LNCAP (cell line): ENCODE data around the gene GRM1.

ENCODE experiments used
- TF ChIP-seq, protein P1 (sequence below): fragments of 450-650 bp; IDR thresholded peaks from 2 replicates; pipeline ENCODE4 v1.5.1; 2017; ENCODE audit warnings: mild to moderate bottlenecking

Gene GRM1

DNA sequence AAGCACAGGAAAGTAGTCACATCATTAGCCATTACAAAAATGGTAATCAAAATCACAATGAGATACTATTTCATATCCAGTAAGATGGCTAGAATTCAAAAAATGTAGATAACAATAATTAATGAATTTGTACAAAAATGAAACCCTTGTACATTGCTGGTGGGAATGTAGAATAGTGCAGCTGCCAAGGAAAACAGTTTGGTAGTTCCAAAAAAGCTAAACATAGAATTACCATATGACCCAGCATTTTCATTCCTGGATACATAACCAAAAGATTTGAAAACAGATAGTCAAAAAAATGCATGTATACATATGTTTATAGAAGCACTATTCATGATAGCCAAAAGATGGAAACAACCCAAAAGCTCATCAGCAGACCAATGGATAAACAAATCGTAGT is 263.6 kb downstream of the GRM1 start:
- TF ChIP-seq, protein P1, sequence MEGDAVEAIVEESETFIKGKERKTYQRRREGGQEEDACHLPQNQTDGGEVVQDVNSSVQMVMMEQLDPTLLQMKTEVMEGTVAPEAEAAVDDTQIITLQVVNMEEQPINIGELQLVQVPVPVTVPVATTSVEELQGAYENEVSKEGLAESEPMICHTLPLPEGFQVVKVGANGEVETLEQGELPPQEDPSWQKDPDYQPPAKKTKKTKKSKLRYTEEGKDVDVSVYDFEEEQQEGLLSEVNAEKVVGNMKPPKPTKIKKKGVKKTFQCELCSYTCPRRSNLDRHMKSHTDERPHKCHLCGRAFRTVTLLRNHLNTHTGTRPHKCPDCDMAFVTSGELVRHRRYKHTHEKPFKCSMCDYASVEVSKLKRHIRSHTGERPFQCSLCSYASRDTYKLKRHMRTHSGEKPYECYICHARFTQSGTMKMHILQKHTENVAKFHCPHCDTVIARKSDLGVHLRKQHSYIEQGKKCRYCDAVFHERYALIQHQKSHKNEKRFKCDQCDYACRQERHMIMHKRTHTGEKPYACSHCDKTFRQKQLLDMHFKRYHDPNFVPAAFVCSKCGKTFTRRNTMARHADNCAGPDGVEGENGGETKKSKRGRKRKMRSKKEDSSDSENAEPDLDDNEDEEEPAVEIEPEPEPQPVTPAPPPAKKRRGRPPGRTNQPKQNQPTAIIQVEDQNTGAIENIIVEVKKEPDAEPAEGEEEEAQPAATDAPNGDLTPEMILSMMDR: no peak

DNA sequence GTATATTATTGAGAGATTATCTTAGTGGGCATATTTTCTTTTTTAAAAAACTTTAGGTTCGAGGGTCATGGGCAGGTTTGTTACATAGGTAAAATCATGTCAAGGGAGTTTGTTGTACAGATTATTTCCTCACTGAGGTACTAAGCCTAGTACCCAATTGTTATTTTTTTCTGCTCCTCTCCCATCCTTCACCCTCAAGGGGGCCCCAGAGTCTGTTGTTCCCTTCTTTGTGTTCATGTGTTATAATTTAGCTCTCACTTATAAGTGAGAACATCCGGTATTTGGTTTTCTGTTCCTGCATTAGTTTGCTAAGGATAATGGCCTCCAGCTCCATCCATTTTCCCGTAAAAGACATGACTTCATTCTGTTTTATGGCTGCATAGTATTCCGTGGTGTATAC is 266.8 kb downstream of the GRM1 start:
- TF ChIP-seq, protein P1: no peak

DNA sequence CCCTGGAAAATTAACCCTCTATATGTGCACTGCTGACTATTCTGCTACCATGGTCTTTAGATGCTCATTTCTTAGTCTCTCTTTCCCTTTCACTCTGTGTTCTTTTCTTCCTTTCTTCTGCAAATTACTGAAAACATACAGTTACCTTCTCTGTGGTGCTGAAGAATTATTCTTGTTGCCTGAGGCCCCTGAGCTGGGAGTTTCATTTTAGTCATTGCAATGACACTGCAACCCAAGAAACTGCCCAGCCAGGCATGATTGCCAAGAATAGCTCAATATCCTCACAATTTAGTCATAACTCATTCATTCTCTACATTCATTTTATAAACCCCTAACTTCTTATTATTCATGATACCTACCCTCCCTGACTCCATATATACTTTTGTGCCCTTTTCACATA is 269.0 kb downstream of the GRM1 start:
- TF ChIP-seq, protein P1: no peak

DNA sequence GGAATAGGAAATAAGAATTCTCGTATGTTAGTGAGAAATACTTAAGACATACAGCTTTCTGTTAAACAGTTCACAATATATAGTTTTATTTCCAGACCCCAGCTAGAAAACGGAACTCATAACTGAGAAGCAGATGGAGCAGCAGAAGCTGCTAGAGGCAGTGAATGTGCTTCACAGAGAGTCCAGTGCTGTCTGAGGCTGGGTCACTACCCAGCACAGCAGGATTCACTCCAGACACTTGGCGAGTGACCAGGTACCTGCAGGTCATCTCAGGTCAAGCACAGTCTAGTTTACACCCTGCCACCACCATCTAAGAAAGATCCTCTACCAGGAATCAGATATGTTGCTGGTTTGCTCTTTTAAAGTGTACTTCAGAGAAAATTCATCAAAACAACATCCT is 271.7 kb downstream of the GRM1 start:
- TF ChIP-seq, protein P1: no peak

DNA sequence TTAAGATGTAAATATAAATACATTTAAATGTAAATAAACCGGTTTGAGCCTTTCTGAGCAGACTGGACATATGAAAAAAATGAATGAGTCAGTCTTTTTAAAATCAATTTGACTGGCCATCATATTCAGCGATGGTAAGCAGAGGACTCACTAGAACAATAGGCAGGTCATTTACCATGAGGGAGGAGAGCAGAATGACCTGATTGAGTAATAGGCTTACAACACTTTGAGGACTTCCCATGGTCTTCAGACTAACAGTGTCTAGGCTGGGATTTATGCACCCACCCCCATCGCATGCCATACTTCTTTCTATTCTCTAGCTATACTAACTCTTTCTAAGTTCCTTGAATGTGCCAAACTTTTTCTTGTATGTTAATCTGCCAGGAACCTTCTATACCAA is 272.9 kb downstream of the GRM1 start:
- TF ChIP-seq, protein P1: no peak

DNA sequence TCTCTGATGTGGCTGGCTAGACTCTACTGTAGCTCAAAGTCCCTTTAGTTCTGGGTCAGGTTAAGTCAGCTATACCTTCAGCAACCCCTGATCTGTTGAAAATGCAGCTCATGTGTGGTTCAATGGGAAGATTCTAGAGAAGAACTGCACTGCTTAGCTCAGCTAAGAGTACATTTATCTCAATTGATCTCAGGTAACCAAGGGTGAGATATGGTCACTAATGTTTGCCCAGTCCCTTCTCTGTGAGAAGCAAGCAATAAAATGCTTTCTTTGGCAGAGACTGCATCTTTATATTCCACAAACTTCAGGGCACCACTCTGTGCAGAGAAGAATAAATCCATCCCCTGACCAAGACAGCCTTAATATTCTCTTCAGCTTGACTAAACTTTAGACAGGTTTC is 274.1 kb downstream of the GRM1 start:
- TF ChIP-seq, protein P1: no peak

DNA sequence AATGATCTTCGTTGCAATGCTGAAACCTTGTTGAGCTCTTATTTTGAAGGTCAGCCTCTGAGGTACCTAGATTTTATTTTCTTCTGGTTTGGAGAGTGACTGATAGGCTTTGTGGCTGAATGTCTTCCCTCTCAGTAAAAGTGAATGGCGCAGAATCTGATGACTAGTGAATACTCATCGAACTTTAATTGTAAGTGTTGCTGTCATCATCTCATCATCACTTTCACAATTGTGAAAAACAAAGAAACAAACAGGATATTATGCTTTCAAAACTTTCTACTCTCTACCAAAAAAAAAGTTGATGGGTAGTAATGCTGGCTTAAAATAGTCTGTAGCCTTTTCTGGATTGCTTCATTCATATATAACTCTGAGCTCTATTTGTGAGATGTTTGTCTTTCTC is 275.3 kb downstream of the GRM1 start:
- TF ChIP-seq, protein P1: no peak

DNA sequence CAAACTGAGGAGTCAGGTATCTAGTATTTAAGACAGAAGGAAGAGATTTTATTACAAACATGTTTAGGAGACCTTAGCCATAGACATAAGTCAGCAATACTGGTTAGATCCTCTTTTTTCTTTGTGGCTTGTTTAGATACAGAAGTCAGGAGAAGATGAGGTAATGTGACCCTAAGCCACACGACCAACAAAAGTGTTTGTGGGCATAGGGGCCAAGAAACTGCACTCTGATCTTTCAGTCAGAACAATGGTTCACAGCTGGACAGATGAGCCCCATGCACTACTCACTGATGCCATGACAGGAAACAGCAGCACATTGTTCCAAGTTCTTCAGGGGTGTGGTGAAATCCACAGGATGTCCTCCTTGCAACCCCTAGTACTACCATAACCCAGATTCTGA is 276.2 kb downstream of the GRM1 start:
- TF ChIP-seq, protein P1: no peak
